IMR-90 (cell line): ENCODE data around the gene C14orf93. TPM values are rescaled to one million over a fixed set of nuclear protein-coding genes. Genes with fewer than 3 reads are reported as not detected.
A peak's percentile ranks its signal among the peaks of the same experiment; 100 is the strongest.

Experiments
- ATAC-seq: fragments of 200-7000 bp; cut with Tn5 transposase; 2 replicates; pipeline ENCODE4 v1.9.1; 2020; ENCODE audit warnings: low read depth, mild to moderate bottlenecking, moderate library complexity
- BruUV-seq: library from RNA; stranded (reverse); fragments of 400-500 nt; replicated peaks from 2 replicates; lab custom pipeline; 2021; lab: Mats Ljungman, UMichigan
- CTCF ChIA-PET: fragments of 300-600 bp; formaldehyde crosslinking; extraction: SDS; loops from one replicate; lab custom pipeline; 2021; ENCODE audit warnings: antibody characterized with exemption; lab: Yijun Ruan, JAX
- POLR2A ChIA-PET: fragments of 300-600 bp; sonication (Branson Sonifier 250); formaldehyde crosslinking; loops from one replicate; lab custom pipeline; 2022; ENCODE audit warnings: antibody characterized with exemption; ENCODE audit not compliant: unreplicated experiment; lab: Charles Lee
- DNase-seq: peaks from one replicate; pipeline ENCODE4 v3.0.0; 2013
- H2AFZ ChIP-seq: replicated peaks from 2 replicates; pipeline ENCODE3; 2013; ENCODE audit warnings: low read length, mild to moderate bottlenecking; ENCODE audit not compliant: poor library complexity
- H2AK5ac ChIP-seq: 2 replicates; pipeline ENCODE4 v1.6.1; 2013; ENCODE audit warnings: low read depth, low read length, inconsistent platforms
- H2AK9ac ChIP-seq: replicated peaks from 2 replicates; pipeline ENCODE3; 2013; ENCODE audit warnings: mild to moderate bottlenecking, low read depth, low read length, moderate library complexity; ENCODE audit not compliant: poor library complexity
- H2BK120ac ChIP-seq: 2 replicates; pipeline ENCODE4 v1.6.1; 2013; ENCODE audit warnings: low read depth, low read length, inconsistent platforms
- H2BK15ac ChIP-seq: 3 replicates; pipeline ENCODE4 v1.6.1; 2013; ENCODE audit warnings: low read depth, low read length, inconsistent platforms
- H2BK20ac ChIP-seq: 2 replicates; pipeline ENCODE4 v1.6.1; 2013; ENCODE audit warnings: low read depth, mild to moderate bottlenecking, inconsistent platforms, low read length, moderate library complexity
- H2BK5ac ChIP-seq: 2 replicates; pipeline ENCODE4 v1.6.1; 2013; ENCODE audit warnings: mild to moderate bottlenecking, low read depth, low read length, inconsistent platforms; ENCODE audit not compliant: poor library complexity, severe bottlenecking
- H3K14ac ChIP-seq: replicated peaks from 2 replicates; pipeline ENCODE4 v1.6.1; 2013; ENCODE audit warnings: low read depth, low read length, inconsistent platforms
- H3K18ac ChIP-seq: 2 replicates; pipeline ENCODE4 v1.6.1; 2013; ENCODE audit warnings: low read depth, low read length, control low read depth
- H3K23ac ChIP-seq: 2 replicates; pipeline ENCODE4 v1.6.1; 2013; ENCODE audit warnings: low read depth, low read length, inconsistent platforms
- H3K27ac ChIP-seq: 2 replicates; pipeline ENCODE4 v1.5.1; 2013; ENCODE audit warnings: mild to moderate bottlenecking, control low read depth, low read length; ENCODE audit not compliant: insufficient read depth
- H3K27me3 ChIP-seq: 2 replicates; pipeline ENCODE4 v1.6.1; 2013; ENCODE audit warnings: low read length; ENCODE audit not compliant: control insufficient read depth, insufficient read depth
- H3K36me3 ChIP-seq: 2 replicates; pipeline ENCODE4 v1.6.1; 2013; ENCODE audit warnings: low read length, mixed read lengths; ENCODE audit not compliant: control insufficient read depth, insufficient read depth
- H3K4ac ChIP-seq: 2 replicates; pipeline ENCODE4 v1.6.1; 2013; ENCODE audit warnings: low read depth, low read length, inconsistent platforms
- H3K4me1 ChIP-seq: 2 replicates; pipeline ENCODE4 v1.6.1; 2013; ENCODE audit warnings: low read length, mixed read lengths; ENCODE audit not compliant: control insufficient read depth, insufficient read depth
- H3K4me2 ChIP-seq: 2 replicates; pipeline ENCODE4 v1.6.1; 2013; ENCODE audit warnings: low read depth, mild to moderate bottlenecking, control low read depth, low read length, moderate library complexity
- H3K4me3 ChIP-seq: 2 replicates; pipeline ENCODE4 v1.5.1; 2013; ENCODE audit warnings: low read depth, mild to moderate bottlenecking, control low read depth, low read length, moderate library complexity; ENCODE audit not compliant: insufficient read depth
- H3K56ac ChIP-seq: 2 replicates; pipeline ENCODE4 v1.6.1; 2013; ENCODE audit warnings: low read length, inconsistent platforms; ENCODE audit not compliant: insufficient read depth; ENCODE audit errors: extremely low read depth
- H3K79me1 ChIP-seq, 2 experiments: 2 replicates each; pipeline ENCODE4 v1.6.1; 2013; ENCODE audit warnings: low read length in 2 of 2, inconsistent platforms in 1 of 2, low read depth in 1 of 2
- H3K9ac ChIP-seq: 2 replicates; pipeline ENCODE4 v1.6.1; 2013; ENCODE audit warnings: low read depth, low read length, control low read depth
- H3K9me1 ChIP-seq: 2 replicates; pipeline ENCODE4 v1.6.1; 2013; ENCODE audit warnings: low read length, inconsistent platforms; ENCODE audit not compliant: insufficient read depth
- H3K9me3 ChIP-seq: 2 replicates; pipeline ENCODE4 v1.6.1; 2013; ENCODE audit warnings: low read length; ENCODE audit not compliant: control insufficient read depth, insufficient read depth
- H4K20me1 ChIP-seq: 2 replicates; pipeline ENCODE4 v1.6.1; 2013; ENCODE audit warnings: low read length, inconsistent platforms; ENCODE audit not compliant: insufficient read depth
- H4K5ac ChIP-seq: 2 replicates; pipeline ENCODE4 v1.6.1; 2013; ENCODE audit warnings: mild to moderate bottlenecking, low read depth, low read length, control low read depth
- H4K8ac ChIP-seq, 2 experiments: 2 replicates each; pipeline ENCODE4 v1.6.1; 2013; ENCODE audit warnings: low read depth in 2 of 2, low read length in 2 of 2, control low read depth in 1 of 2, inconsistent platforms in 1 of 2
- H4K91ac ChIP-seq: 2 replicates; pipeline ENCODE4 v1.6.1; 2013; ENCODE audit warnings: low read depth, low read length, inconsistent platforms; ENCODE audit not compliant: insufficient read depth
- CEBPB ChIP-seq: IDR thresholded peaks from 2 replicates; pipeline ENCODE4 v1.6.1; 2012; ENCODE audit warnings: low read depth, low read length, improper control_type of control experiment
- CHD1 ChIP-seq: IDR thresholded peaks from 2 replicates; pipeline ENCODE4 v1.6.1; 2012; ENCODE audit warnings: low read depth, low read length, improper control_type of control experiment
- FOS ChIP-seq: fragments of 150-350 bp; IDR thresholded peaks from 2 replicates; pipeline ENCODE4 v1.6.1; 2016; ENCODE audit warnings: low read depth, low read length
- POLR2A ChIP-seq: IDR thresholded peaks from 2 replicates; pipeline ENCODE4 v1.6.1; 2012; ENCODE audit warnings: mild to moderate bottlenecking, low read depth, low read length
- RAD21 ChIP-seq: IDR thresholded peaks from 2 replicates; pipeline ENCODE4 v1.6.1; 2012; ENCODE audit warnings: low read length, improper control_type of control experiment
- RFX5 ChIP-seq: IDR thresholded peaks from 2 replicates; pipeline ENCODE4 v1.8.0; 2012; ENCODE audit warnings: low read depth, mild to moderate bottlenecking, low read length, moderate library complexity
- SMC3 ChIP-seq: fragments of 150-350 bp; IDR thresholded peaks from 2 replicates; pipeline ENCODE4 v1.6.1; 2016; ENCODE audit warnings: low read depth, mild to moderate bottlenecking, antibody characterized with exemption, low read length, moderate library complexity
- whole genome bisulfite sequencing, 2 experiments: methylation state at CpG; one replicate each; pipeline versions ENCODE4 v1.1.5 to v1.1.7; 2013; ENCODE audit warnings: missing lambda C conversion rate in 2 of 2; ENCODE audit not compliant: insufficient read length in 1 of 2; ENCODE audit errors: extremely low coverage in 2 of 2; 5-methylcytosine and 5-hydroxymethylcytosine counted together
- dilution Hi-C: fragments of 300-500 bp; cut with HindIII; formaldehyde crosslinking; loops from one replicate; pipeline ENCODE4 v1.14.3; 2018; ENCODE audit warnings: low sequenced_read_pairs; ENCODE audit not compliant: unreplicated experiment
- in situ Hi-C: fragments of 300-500 bp; cut with MboI; formaldehyde crosslinking; loops from 3 replicates; pipeline ENCODE4 v1.14.3; 2019; ENCODE audit warnings: low sequenced_read_pairs, inconsistent platforms, mixed read lengths
- intact Hi-C: fragments of 100-400 bp; cut with micrococcal nuclease; formaldehyde crosslinking; loops from 2 replicates; pipeline ENCODE4 v1.10.0; 2022
- polyA plus RNA-seq, 3 experiments: library from polyadenylated mRNA; depleted of rRNA; stranded (reverse); fragments of >200 nt; gene quantifications; 2 replicates each; pipeline ENCODE4 v1.2.3, GENCODE V29; 2012; ENCODE audit warnings: low replicate concordance in 1 of 3
- total RNA-seq: library from RNA; depleted of rRNA; stranded (reverse); fragments of >200 nt; gene quantifications from 2 replicates; pipeline ENCODE4 v1.2.3, GENCODE V29; 2012

Gene C14orf93
- total and polyA plus RNA-seq, 2 of the 4 experiments (the other 2 are of a cell fraction) = 5.4 to 5.7 TPM

DNA sequence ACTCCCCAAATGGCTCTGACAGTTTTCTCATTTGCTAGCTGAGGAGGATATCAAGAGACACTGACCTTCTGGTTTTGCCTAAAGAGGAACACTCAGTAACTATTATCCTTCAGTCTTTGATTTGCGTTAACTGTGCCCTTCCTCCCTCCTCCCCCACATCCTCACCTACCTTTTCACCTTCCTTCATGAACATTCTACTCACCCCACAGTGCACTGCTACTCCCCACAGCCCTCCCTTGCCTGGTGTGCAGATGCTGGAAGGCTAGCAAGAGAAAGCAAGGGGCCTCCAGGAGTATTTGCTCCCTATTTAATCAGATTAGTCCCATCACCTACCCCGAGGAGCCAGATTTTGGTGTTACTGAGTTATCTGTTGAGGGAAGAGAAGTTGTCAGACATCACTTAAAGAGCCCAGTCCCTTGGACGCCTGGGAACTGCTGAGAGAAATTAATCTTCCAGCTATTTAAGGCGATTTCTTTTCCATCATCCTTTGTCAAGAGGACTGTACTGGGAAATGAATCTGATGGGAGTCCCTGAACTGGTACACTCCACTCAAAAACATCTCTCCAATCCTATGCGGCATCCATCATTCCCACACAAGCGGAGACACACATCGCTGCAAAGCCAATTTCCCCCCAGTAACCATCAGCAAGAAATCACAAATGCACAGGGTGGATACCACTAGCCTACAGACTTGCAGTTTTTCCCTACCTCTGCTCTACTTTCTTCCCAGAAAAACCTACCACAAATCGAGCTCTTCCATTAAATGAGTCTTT is 13.3 kb upstream of the C14orf93 start:
- Histone ChIP-seq H2AK9ac (no peak overlapping the region), H2BK15ac (no peak overlapping the region), H3K36me3 (peaks cover 15% of the 10 kb centered on the region), H3K14ac (no peak overlapping the region), H3K79me1 (peaks cover 6 to 11% of the 10 kb centered on the region in 2 experiments; a peak in 2 of 4 replicates), H2BK20ac (no peak overlapping the region), H3K27ac (no peak overlapping the region), H2BK120ac (no peak overlapping the region), H3K9ac (no peak overlapping the region), H2AK5ac (no peak overlapping the region), H3K4me3 (no peak overlapping the region), H3K18ac (no peak overlapping the region), H4K5ac (no peak overlapping the region), H3K9me1 (peaks cover 9% of the 10 kb centered on the region), H3K4ac (no peak overlapping the region), H3K23ac (peak overlapping the region; percentile 70), H2BK5ac (no peak overlapping the region), H3K56ac (no peak overlapping the region), H4K91ac (no peak overlapping the region), H3K4me1 (peaks cover 11% of the 10 kb centered on the region), H4K8ac (no peak overlapping the region), H2AFZ (peak overlapping the region; percentile 23), H3K4me2 (no peak overlapping the region), H3K9me3 (no peaks in the 10 kb centered on the region), H3K27me3 (no peaks in the 10 kb centered on the region), H4K20me1 (peaks cover 9% of the 10 kb centered on the region)
- no peak for DNase-seq
- POLR2A ChIA-PET = interaction anchor here (0.6 to 0.7 kb wide), 2 partner anchors 18 to 94 kb away, joined by 7 to 9 read pairs; no protein-coding TSS in a partner anchor
- in situ Hi-C loops = no loop called here
- no peak for TF ChIP-seq RFX5
- TF ChIP-seq POLR2A = no peak
- no peak for TF ChIP-seq CHD1
- TF ChIP-seq RAD21 = no peak
- no peak for TF ChIP-seq SMC3
- TF ChIP-seq FOS = no peak
- TF ChIP-seq CEBPB = no peak
- dilution Hi-C loops = no loop called here
- ATAC-seq = no peak
- intact Hi-C loops = no loop called here
- CTCF ChIA-PET = interaction anchor here (1.0 kb wide), 1 partner anchor 29 kb away, joined by 9 read pairs; no protein-coding TSS in a partner anchor
- no CpG with 5 or more reads among the region's 8 CpGs for WGBS, 2 experiments
- no TSS peak for BruUV-seq
